Ovary (tissue), 3 donors: ENCODE results near the gene RNF224.

Experiments used
- CTCF ChIP-seq, 3 donors: fragments of 450-650 bp in 2 of 3; fragments of 200-600 bp in 1 of 3; IDR thresholded peaks; one replicate each; pipeline versions ENCODE4 v1.5.1 to v1.8.0; 2016 to 2022; ENCODE audit warnings: antibody characterized with exemption in 3 of 3, mild to moderate bottlenecking in 1 of 3
- EP300 ChIP-seq: sonication (generic); formaldehyde crosslinking; IDR thresholded peaks from one replicate; pipeline ENCODE4 v1.6.1; 2017; ENCODE audit warnings: antibody characterized with exemption
- POLR2A ChIP-seq: fragments of 450-650 bp; IDR thresholded peaks from one replicate; pipeline ENCODE4 v1.6.1; 2017; ENCODE audit warnings: antibody characterized with exemption, mild to moderate bottlenecking, moderate library complexity
- donor health status: DM: no; HTN: no; CAD: no.

GRCh38 chr9:137265496-137266161 lies 38.3 kb downstream of the RNF224 start:
- TF ChIP-seq CTCF (IDR thresholded peaks at IDR 0.05) (no peak), POLR2A (no peak), EP300 (no peak)
